Liver (tissue), 9 donors: ENCODE measurements around the gene MSN. TPM values are rescaled to one million over a fixed set of nuclear protein-coding genes. Genes with fewer than 3 reads are reported as not detected.

Source experiments
- DNase-seq: peaks from one replicate; pipeline ENCODE4 v3.0.0-alpha.2; 2017; ENCODE audit warnings: low spot score
- H3K27ac ChIP-seq, 2 donors: one replicate each; pipeline ENCODE4 v1.7.0; 2013; ENCODE audit warnings: inconsistent platforms in 2 of 2, low read length in 2 of 2, control low read depth in 1 of 2, low read depth in 1 of 2, mild to moderate bottlenecking in 1 of 2
- H3K27me3 ChIP-seq, 4 donors: one replicate each; pipeline versions ENCODE4 v1.6.1 to v1.7.0; 2013; ENCODE audit warnings: low read length in 3 of 4, inconsistent platforms in 1 of 4, mild to moderate bottlenecking in 1 of 4, moderate library complexity in 1 of 4; ENCODE audit not compliant: control insufficient read depth in 4 of 4, insufficient read depth in 4 of 4
- H3K36me3 ChIP-seq, 4 donors: one replicate each; pipeline versions ENCODE4 v1.6.1 to v1.7.0; 2013; ENCODE audit warnings: low read length in 3 of 4, mild to moderate bottlenecking in 3 of 4, low read depth in 1 of 4, moderate library complexity in 1 of 4; ENCODE audit not compliant: control insufficient read depth in 4 of 4, insufficient read depth in 3 of 4
- H3K4me1 ChIP-seq, 4 donors: one replicate each; pipeline versions ENCODE4 v1.6.1 to v1.7.0; 2013; ENCODE audit warnings: low read length in 3 of 4, mild to moderate bottlenecking in 3 of 4, moderate library complexity in 1 of 4; ENCODE audit not compliant: control insufficient read depth in 4 of 4, insufficient read depth in 4 of 4
- H3K4me3 ChIP-seq, 3 donors: one replicate each; pipeline versions ENCODE4 v1.6.1 to v1.7.0; 2013; ENCODE audit warnings: low read length in 3 of 3, control low read depth in 1 of 3, low read depth in 1 of 3, mild to moderate bottlenecking in 1 of 3
- H3K9ac ChIP-seq, 2 donors: one replicate each; pipeline ENCODE4 v1.7.0; 2013; ENCODE audit warnings: low read length in 2 of 2, mild to moderate bottlenecking in 2 of 2, moderate library complexity in 2 of 2, control low read depth in 1 of 2, low read depth in 1 of 2
- H3K9me3 ChIP-seq, 4 donors: one replicate each; pipeline versions ENCODE4 v1.6.1 to v1.7.0; 2013; ENCODE audit warnings: low read length in 3 of 4; ENCODE audit not compliant: control insufficient read depth in 4 of 4
- EGR1 ChIP-seq, 2 donors: IDR thresholded peaks; 2 replicates each; pipeline ENCODE4 v1.6.1; 2016 to 2018; ENCODE audit warnings: antibody characterized with exemption in 2 of 2, low read depth in 2 of 2
- FOXA1 ChIP-seq: IDR thresholded peaks from 2 replicates; pipeline ENCODE4 v1.6.1; 2016; ENCODE audit warnings: antibody characterized with exemption
- FOXA2 ChIP-seq: IDR thresholded peaks from 2 replicates; pipeline ENCODE4 v1.6.1; 2016; ENCODE audit warnings: antibody characterized with exemption
- GABPA ChIP-seq, 2 donors: IDR thresholded peaks in 1 of 2; conservative IDR thresholded peaks in 1 of 2; 2 replicates each; pipeline ENCODE4 v1.6.1; 2016; ENCODE audit warnings: antibody characterized with exemption in 2 of 2, mild to moderate bottlenecking in 1 of 2, moderate library complexity in 1 of 2
- HNF4A ChIP-seq, 2 donors: conservative IDR thresholded peaks; 2 replicates each; pipeline ENCODE4 v1.6.1; 2016; ENCODE audit warnings: antibody characterized with exemption in 2 of 2, mild to moderate bottlenecking in 2 of 2
- HNF4G ChIP-seq: IDR thresholded peaks from 2 replicates; pipeline ENCODE4 v1.6.1; 2016; ENCODE audit warnings: antibody characterized with exemption
- JUND ChIP-seq, 2 donors: IDR thresholded peaks; 2 replicates each; pipeline ENCODE4 v1.6.1; 2016; ENCODE audit warnings: antibody characterized with exemption in 2 of 2
- NR2F2 ChIP-seq: IDR thresholded peaks from 2 replicates; pipeline ENCODE4 v1.6.1; 2016; ENCODE audit warnings: antibody characterized with exemption
- RAD21 ChIP-seq, 2 donors: IDR thresholded peaks; 2 replicates each; pipeline ENCODE4 v1.6.1; 2016; ENCODE audit warnings: antibody characterized with exemption in 2 of 2, mild to moderate bottlenecking in 2 of 2
- RXRA ChIP-seq, 2 donors: IDR thresholded peaks; 2 replicates each; pipeline ENCODE4 v1.6.1; 2017 to 2018; ENCODE audit warnings: antibody characterized with exemption in 2 of 2, mild to moderate bottlenecking in 1 of 2
- SP1 ChIP-seq: IDR thresholded peaks from 2 replicates; pipeline ENCODE4 v1.6.1; 2018; ENCODE audit warnings: antibody characterized with exemption, mild to moderate bottlenecking
- TAF1 ChIP-seq: conservative IDR thresholded peaks from 2 replicates; pipeline ENCODE4 v1.6.1; 2016; ENCODE audit warnings: antibody characterized with exemption, mild to moderate bottlenecking
- YY1 ChIP-seq: IDR thresholded peaks from 2 replicates; pipeline ENCODE4 v1.6.1; 2016; ENCODE audit warnings: antibody characterized with exemption, mild to moderate bottlenecking
- WGBS: extraction: QIAGEN DNeasy Blood & Tissue Kit; methylation state at CpG from one replicate; pipeline ENCODE4 v1.1.7; 2013; 5-methylcytosine and 5-hydroxymethylcytosine counted together
- polyA plus RNA-seq, 2 donors: library from polyadenylated mRNA; stranded (reverse) in 1 of 2; unstranded in 1 of 2; fragments of 200-250 nt in 1 of 2; fragments of >200 nt in 1 of 2; fragmentation: Nextera tagmentation in 1 of 2; extraction: Ambion mirVana in 1 of 2; gene quantifications; one replicate each; pipeline versions ENCODE4 v1.2.1 to v1.2.3, GENCODE V29; 2013 to 2015
- total RNA-seq, 2 donors: library from RNA; depleted of rRNA; stranded (reverse); fragments of >200 nt; gene quantifications; one replicate each; pipeline ENCODE4 v1.2.3, GENCODE V29; 2014
- TF ChIP-seq, protein P1 (sequence below): IDR thresholded peaks from 2 replicates; pipeline ENCODE4 v1.6.1; 2016; ENCODE audit warnings: antibody characterized with exemption
- TF ChIP-seq, protein P2 (sequence below): IDR thresholded peaks from 2 replicates; pipeline ENCODE4 v1.6.1; 2016; ENCODE audit warnings: antibody characterized with exemption
- TF ChIP-seq, protein P3 (sequence below): IDR thresholded peaks from 2 replicates; pipeline ENCODE4 v1.6.1; 2016; ENCODE audit warnings: antibody characterized with exemption
- TF ChIP-seq, protein P4 (sequence below): IDR thresholded peaks from 2 replicates; pipeline ENCODE4 v1.6.1; 2016; ENCODE audit warnings: antibody characterized with exemption, mild to moderate bottlenecking
- TF ChIP-seq, protein P5 (sequence below): fragments of 150-350 bp; IDR thresholded peaks from 2 replicates; pipeline ENCODE4 v1.5.1; 2017; ENCODE audit warnings: improper control_type of control experiment, low read depth, low read length; ENCODE audit not compliant: missing input control
- donor health status: healthy.
- donor health status: healthy.
- donor health status: healthy.
- donor health status: healthy.
- donor health status: healthy.

Gene MSN
- total and polyA plus RNA-seq, 4 donors, result 24.3 to 70.0 (median 40.6) TPM

DNA sequence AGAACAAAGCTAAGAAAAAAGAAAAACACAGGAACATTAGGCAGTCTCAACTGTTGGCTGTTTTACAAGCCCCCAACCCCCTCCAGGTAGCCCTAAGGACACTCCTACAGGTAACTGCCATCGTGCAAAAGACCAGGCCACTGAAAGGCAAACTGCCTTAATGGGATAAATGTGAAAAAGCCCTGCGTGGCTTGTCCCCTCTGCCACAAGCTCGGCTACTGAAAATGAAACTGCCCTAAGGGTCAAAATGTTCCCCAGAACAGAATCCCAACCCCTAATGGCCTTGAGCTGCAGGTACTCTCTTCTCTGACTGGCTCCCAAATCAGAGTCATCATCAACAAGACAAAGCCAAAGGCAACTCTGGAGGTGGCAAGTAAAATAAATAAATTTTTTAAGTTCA is 84.8 kb downstream of the MSN start:
- no peak for DNase-seq
- Histone ChIP-seq H3K9me3 (no peaks in the 10 kb centered on the region), H3K27me3 (no peaks in the 10 kb centered on the region), H3K27ac (no peak overlapping the region), H3K4me3 (no peak overlapping the region), H3K4me1 (no peaks in the 10 kb centered on the region), H3K36me3 (no peaks in the 10 kb centered on the region), H3K9ac (no peak overlapping the region)
- WGBS, result 59% methylated on average over 3 of the region's 3 CpGs
- TF ChIP-seq NR2F2 (no peak), FOXA1 (no peak), FOXA2 (no peak), SP1 (no peak), RAD21 (IDR thresholded peaks at IDR 0.05) (no peak), HNF4A (conservative IDR thresholded peaks at IDR 0.05) (no peak), HNF4G (no peak), YY1 (no peak), GABPA (IDR thresholded peaks at IDR 0.05 in 1 of 2, conservative IDR thresholded peaks at IDR 0.05 in 1 of 2) (no peak)

DNA sequence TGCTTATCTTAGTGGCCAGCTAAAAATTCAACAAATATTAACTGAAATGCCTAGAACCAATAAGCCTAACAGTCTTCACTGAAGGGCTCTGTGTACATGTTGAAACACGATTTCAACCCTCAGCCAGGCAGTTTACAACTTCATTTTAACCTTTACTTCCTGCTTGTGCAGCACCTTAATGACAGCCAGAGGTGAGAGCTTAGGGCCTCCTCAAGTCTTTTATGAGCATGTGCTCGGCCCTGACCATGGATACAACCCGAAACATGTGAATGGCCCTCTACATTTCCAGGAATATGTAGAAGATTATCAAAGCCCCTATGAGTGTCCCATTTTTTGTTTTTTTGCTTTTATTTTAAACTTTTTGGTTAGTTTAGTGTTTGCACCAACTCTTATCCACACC is 88.3 kb downstream of the MSN start:
- no peaks in the 10 kb centered on the region for H3K9me3 ChIP-seq
- DNase-seq, result no peak
- WGBS, result 67% methylated on average over 3 of the region's 3 CpGs
- no peak overlapping the region for H3K27ac ChIP-seq
- H3K36me3 ChIP-seq, result no peaks in the 10 kb centered on the region
- no peak overlapping the region for H3K4me3 ChIP-seq
- no peak for TF ChIP-seq HNF4G
- no peak for TF ChIP-seq TAF1
- no peak for TF ChIP-seq JUND (IDR thresholded peaks at IDR 0.05)
- H3K9ac ChIP-seq, result no peak overlapping the region
- H3K27me3 ChIP-seq, result no peaks in the 10 kb centered on the region
- no peaks in the 10 kb centered on the region for H3K4me1 ChIP-seq

DNA sequence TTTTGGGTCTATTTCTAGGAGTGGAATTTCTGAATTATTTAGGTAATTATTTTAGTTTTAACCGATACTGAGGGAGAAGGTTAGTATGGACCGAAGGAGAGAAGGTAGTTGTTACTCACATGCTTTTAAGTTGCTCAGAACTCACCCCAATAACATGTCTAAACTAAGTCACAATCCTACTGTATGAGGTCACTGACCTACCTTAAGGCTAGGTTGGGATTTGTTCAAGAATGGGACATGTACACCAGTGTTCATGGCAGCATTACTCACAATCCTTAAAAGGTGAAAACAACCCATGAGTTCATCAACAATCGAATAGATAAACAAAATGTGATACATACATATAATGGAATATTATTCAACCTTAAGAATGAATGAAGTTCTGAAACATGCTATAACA is 90.5 kb downstream of the MSN start:
- H3K9ac ChIP-seq, result no peak overlapping the region
- no peak overlapping the region for H3K27ac ChIP-seq
- no peak for DNase-seq
- no peaks in the 10 kb centered on the region for H3K36me3 ChIP-seq
- no peak overlapping the region for H3K4me3 ChIP-seq
- H3K27me3 ChIP-seq, result no peaks in the 10 kb centered on the region
- H3K9me3 ChIP-seq, result no peaks in the 10 kb centered on the region
- TF ChIP-seq, protein P1, sequence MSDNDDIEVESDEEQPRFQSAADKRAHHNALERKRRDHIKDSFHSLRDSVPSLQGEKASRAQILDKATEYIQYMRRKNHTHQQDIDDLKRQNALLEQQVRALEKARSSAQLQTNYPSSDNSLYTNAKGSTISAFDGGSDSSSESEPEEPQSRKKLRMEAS, result no peak
- TF ChIP-seq FOXA2, result no peak
- TF ChIP-seq RAD21 (IDR thresholded peaks at IDR 0.05), result no peak
- no peak for TF ChIP-seq TAF1
- TF ChIP-seq GABPA (IDR thresholded peaks at IDR 0.05 in 1 of 2, conservative IDR thresholded peaks at IDR 0.05 in 1 of 2), result no peak
- TF ChIP-seq JUND (IDR thresholded peaks at IDR 0.05), result no peak
- TF ChIP-seq EGR1 (IDR thresholded peaks at IDR 0.05; ENCODE audit: low read depth in 2 of 2), result no peak
- TF ChIP-seq RXRA (IDR thresholded peaks at IDR 0.05), result no peak
- TF ChIP-seq, protein P2, sequence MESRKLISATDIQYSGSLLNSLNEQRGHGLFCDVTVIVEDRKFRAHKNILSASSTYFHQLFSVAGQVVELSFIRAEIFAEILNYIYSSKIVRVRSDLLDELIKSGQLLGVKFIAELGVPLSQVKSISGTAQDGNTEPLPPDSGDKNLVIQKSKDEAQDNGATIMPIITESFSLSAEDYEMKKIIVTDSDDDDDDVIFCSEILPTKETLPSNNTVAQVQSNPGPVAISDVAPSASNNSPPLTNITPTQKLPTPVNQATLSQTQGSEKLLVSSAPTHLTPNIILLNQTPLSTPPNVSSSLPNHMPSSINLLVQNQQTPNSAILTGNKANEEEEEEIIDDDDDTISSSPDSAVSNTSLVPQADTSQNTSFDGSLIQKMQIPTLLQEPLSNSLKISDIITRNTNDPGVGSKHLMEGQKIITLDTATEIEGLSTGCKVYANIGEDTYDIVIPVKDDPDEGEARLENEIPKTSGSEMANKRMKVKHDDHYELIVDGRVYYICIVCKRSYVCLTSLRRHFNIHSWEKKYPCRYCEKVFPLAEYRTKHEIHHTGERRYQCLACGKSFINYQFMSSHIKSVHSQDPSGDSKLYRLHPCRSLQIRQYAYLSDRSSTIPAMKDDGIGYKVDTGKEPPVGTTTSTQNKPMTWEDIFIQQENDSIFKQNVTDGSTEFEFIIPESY, result no peak
- TF ChIP-seq, protein P3, sequence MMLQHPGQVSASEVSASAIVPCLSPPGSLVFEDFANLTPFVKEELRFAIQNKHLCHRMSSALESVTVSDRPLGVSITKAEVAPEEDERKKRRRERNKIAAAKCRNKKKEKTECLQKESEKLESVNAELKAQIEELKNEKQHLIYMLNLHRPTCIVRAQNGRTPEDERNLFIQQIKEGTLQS, result no peak
- TF ChIP-seq NR2F2, result no peak
- TF ChIP-seq HNF4G, result no peak
- TF ChIP-seq FOXA1, result no peak
- no peak for TF ChIP-seq YY1
- no peak for TF ChIP-seq SP1
- no peak for TF ChIP-seq HNF4A (conservative IDR thresholded peaks at IDR 0.05)
- TF ChIP-seq, protein P4, sequence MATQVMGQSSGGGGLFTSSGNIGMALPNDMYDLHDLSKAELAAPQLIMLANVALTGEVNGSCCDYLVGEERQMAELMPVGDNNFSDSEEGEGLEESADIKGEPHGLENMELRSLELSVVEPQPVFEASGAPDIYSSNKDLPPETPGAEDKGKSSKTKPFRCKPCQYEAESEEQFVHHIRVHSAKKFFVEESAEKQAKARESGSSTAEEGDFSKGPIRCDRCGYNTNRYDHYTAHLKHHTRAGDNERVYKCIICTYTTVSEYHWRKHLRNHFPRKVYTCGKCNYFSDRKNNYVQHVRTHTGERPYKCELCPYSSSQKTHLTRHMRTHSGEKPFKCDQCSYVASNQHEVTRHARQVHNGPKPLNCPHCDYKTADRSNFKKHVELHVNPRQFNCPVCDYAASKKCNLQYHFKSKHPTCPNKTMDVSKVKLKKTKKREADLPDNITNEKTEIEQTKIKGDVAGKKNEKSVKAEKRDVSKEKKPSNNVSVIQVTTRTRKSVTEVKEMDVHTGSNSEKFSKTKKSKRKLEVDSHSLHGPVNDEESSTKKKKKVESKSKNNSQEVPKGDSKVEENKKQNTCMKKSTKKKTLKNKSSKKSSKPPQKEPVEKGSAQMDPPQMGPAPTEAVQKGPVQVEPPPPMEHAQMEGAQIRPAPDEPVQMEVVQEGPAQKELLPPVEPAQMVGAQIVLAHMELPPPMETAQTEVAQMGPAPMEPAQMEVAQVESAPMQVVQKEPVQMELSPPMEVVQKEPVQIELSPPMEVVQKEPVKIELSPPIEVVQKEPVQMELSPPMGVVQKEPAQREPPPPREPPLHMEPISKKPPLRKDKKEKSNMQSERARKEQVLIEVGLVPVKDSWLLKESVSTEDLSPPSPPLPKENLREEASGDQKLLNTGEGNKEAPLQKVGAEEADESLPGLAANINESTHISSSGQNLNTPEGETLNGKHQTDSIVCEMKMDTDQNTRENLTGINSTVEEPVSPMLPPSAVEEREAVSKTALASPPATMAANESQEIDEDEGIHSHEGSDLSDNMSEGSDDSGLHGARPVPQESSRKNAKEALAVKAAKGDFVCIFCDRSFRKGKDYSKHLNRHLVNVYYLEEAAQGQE, result no peak
- TF ChIP-seq, protein P5, sequence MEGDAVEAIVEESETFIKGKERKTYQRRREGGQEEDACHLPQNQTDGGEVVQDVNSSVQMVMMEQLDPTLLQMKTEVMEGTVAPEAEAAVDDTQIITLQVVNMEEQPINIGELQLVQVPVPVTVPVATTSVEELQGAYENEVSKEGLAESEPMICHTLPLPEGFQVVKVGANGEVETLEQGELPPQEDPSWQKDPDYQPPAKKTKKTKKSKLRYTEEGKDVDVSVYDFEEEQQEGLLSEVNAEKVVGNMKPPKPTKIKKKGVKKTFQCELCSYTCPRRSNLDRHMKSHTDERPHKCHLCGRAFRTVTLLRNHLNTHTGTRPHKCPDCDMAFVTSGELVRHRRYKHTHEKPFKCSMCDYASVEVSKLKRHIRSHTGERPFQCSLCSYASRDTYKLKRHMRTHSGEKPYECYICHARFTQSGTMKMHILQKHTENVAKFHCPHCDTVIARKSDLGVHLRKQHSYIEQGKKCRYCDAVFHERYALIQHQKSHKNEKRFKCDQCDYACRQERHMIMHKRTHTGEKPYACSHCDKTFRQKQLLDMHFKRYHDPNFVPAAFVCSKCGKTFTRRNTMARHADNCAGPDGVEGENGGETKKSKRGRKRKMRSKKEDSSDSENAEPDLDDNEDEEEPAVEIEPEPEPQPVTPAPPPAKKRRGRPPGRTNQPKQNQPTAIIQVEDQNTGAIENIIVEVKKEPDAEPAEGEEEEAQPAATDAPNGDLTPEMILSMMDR, result no peak
- WGBS, result 89% methylated on average over 3 of the region's 3 CpGs
- no peaks in the 10 kb centered on the region for H3K4me1 ChIP-seq
